Neural cell (in vitro differentiated cells): ENCODE results near the gene IQCM. TPM values are rescaled to one million over a fixed set of nuclear protein-coding genes. Genes with fewer than 3 reads are reported as not detected.

ENCODE experiments used
- H2AFZ ChIP-seq: fragments of 200-600, 300-800 bp; sonication (generic), shearing (Covaris generic); 2 replicates; pipeline ENCODE4 v1.6.0; 2014; ENCODE audit warnings: low read depth, mild to moderate bottlenecking, antibody characterized with exemption, low read length, moderate library complexity
- H3F3A ChIP-seq: fragments of 200-600 bp; shearing (Covaris generic); 2 replicates; pipeline ENCODE4 v1.6.1; 2016; ENCODE audit warnings: mild to moderate bottlenecking, moderate library complexity, mixed read lengths, antibody characterized with exemption, low read length; ENCODE audit not compliant: insufficient read depth, poor library complexity, severe bottlenecking
- H3K27ac ChIP-seq: fragments of 200-600, 300-800 bp; sonication (generic), shearing (Covaris generic); 2 replicates; pipeline ENCODE4 v1.5.1; 2014; ENCODE audit warnings: mild to moderate bottlenecking, low read length, moderate library complexity
- H3K27me3 ChIP-seq: fragments of 300-800, 200-600 bp; sonication (generic), shearing (Covaris generic); 2 replicates; pipeline ENCODE4 v1.6.0; 2014; ENCODE audit warnings: mild to moderate bottlenecking, low read depth, low read length, moderate library complexity; ENCODE audit not compliant: insufficient read depth
- H3K36me3 ChIP-seq: fragments of 300-800, 200-600 bp; sonication (generic), shearing (Covaris generic); 2 replicates; pipeline ENCODE4 v1.5.1; 2014; ENCODE audit warnings: mild to moderate bottlenecking, antibody characterized with exemption, low read length, moderate library complexity; ENCODE audit not compliant: insufficient read depth
- H3K4me2 ChIP-seq: fragments of 300-800, 200-600 bp; sonication (generic), shearing (Covaris generic); 2 replicates; pipeline ENCODE4 v1.6.0; 2014; ENCODE audit warnings: mild to moderate bottlenecking, low read length
- H3K4me3 ChIP-seq: fragments of 300-800, 200-600 bp; sonication (generic), shearing (Covaris generic); 2 replicates; pipeline ENCODE4 v1.5.1; 2014; ENCODE audit warnings: mild to moderate bottlenecking, low read length, moderate library complexity
- H3K79me2 ChIP-seq: fragments of 200-600 bp; shearing (Covaris generic); replicated peaks from 2 replicates; pipeline ENCODE4 v1.6.0; 2014; ENCODE audit warnings: mild to moderate bottlenecking, low read length, moderate library complexity; ENCODE audit not compliant: insufficient read depth
- H3K9ac ChIP-seq: fragments of 300-800, 200-600 bp; sonication (generic), shearing (Covaris generic); 2 replicates; pipeline ENCODE4 v1.6.1; 2016; ENCODE audit warnings: mild to moderate bottlenecking, low read length, mixed read lengths
- H3K9me2 ChIP-seq: fragments of 200-600 bp; shearing (Covaris generic); 2 replicates; pipeline ENCODE4 v1.6.1; 2016; ENCODE audit warnings: mild to moderate bottlenecking, low read length, mixed read lengths; ENCODE audit not compliant: insufficient read depth
- H3K9me3 ChIP-seq: fragments of 200-600, 300-800 bp; sonication (generic), shearing (Covaris generic); 2 replicates; pipeline ENCODE4 v1.6.1; 2016; ENCODE audit warnings: mild to moderate bottlenecking, mixed run types, low read length, moderate library complexity, mixed read lengths
- H4K20me1 ChIP-seq: fragments of 200-600 bp; shearing (Covaris generic); 2 replicates; pipeline ENCODE4 v1.6.1; 2016; ENCODE audit warnings: mild to moderate bottlenecking, mixed run types; ENCODE audit not compliant: insufficient read depth
- EP300 ChIP-seq: fragments of 450-650 bp; conservative IDR thresholded peaks from 2 replicates; pipeline ENCODE4 v1.6.1; 2014; ENCODE audit warnings: antibody characterized with exemption, mild to moderate bottlenecking, moderate library complexity; ENCODE audit not compliant: poor library complexity, severe bottlenecking
- EZH2 ChIP-seq: fragments of 200-600, 300-800 bp; shearing (Covaris generic), sonication (generic); IDR thresholded peaks from 2 replicates; pipeline ENCODE4 v1.6.1; 2014; ENCODE audit warnings: antibody characterized with exemption, low read length, borderline replicate concordance, mild to moderate bottlenecking; ENCODE audit not compliant: insufficient read depth, poor library complexity, severe bottlenecking
- MXI1 ChIP-seq: fragments of 450-650 bp; conservative IDR thresholded peaks from 2 replicates; pipeline ENCODE4 v1.6.1; 2014; ENCODE audit warnings: antibody characterized with exemption, mild to moderate bottlenecking; ENCODE audit not compliant: poor library complexity, severe bottlenecking
- POLR2AphosphoS5 ChIP-seq: IDR thresholded peaks from 2 replicates; pipeline ENCODE4 v1.6.1; 2012
- RAD21 ChIP-seq: fragments of 450-650 bp; conservative IDR thresholded peaks from 2 replicates; pipeline ENCODE4 v1.6.1; 2014; ENCODE audit warnings: antibody characterized with exemption, mild to moderate bottlenecking, moderate library complexity
- SMC3 ChIP-seq: fragments of 450-650 bp; conservative IDR thresholded peaks from 2 replicates; pipeline ENCODE4 v1.6.1; 2014; ENCODE audit warnings: antibody characterized with exemption, mild to moderate bottlenecking, moderate library complexity; ENCODE audit not compliant: poor library complexity
- TAF1 ChIP-seq: IDR thresholded peaks from 2 replicates; pipeline ENCODE4 v1.6.1; 2012; ENCODE audit warnings: low read depth
- polyA plus RNA-seq: library from polyadenylated mRNA; depleted of rRNA; stranded (reverse); fragments of >200 nt; gene quantifications from 2 replicates; pipeline ENCODE4 v1.2.3, GENCODE V29; 2014
- TF ChIP-seq, protein P1 (sequence below): IDR thresholded peaks from 2 replicates; pipeline ENCODE4 v1.6.1; 2012; ENCODE audit warnings: borderline replicate concordance
- TF ChIP-seq, protein P2 (sequence below): fragments of 450-650 bp; IDR thresholded peaks from 2 replicates; pipeline ENCODE4 v1.5.1; 2014; ENCODE audit warnings: antibody characterized with exemption, mild to moderate bottlenecking, moderate library complexity; ENCODE audit not compliant: poor library complexity, severe bottlenecking

The IQCM gene
- polyA plus RNA-seq, 1 donor from 2014 or later: not detected

DNA sequence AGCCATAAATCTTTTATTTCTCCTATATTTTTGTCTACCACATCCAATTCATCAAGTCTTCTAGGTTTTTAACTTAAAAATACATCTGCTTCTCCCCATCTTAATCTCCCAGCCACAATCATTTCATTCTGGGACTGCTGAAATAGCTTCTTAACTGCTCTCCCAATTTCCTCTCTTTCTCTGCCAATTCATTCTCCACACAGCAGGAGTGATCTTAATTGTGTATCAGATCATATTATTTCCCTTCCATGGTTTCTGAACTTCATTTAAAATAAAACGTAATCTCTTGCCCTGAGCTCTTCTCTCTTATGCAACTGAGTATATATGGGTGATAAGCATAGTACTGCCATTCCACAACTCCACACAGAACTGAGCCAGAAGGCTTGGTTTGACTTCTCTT, 69.4 kb downstream of the IQCM start:
- Histone ChIP-seq H3K27me3 (no peaks in the 10 kb centered on the region), H4K20me1 (no peaks in the 10 kb centered on the region), H3K9me2 (no peaks in the 10 kb centered on the region), H3K9ac (no peak overlapping the region), H3F3A (no peaks in the 10 kb centered on the region), H3K9me3 (no peaks in the 10 kb centered on the region), H3K27ac (no peak overlapping the region), H3K4me2 (no peak overlapping the region), H2AFZ (no peak overlapping the region), H3K36me3 (no peaks in the 10 kb centered on the region), H3K4me3 (no peak overlapping the region), H3K79me2 (no peaks in the 10 kb centered on the region)
- TF ChIP-seq, protein P1, sequence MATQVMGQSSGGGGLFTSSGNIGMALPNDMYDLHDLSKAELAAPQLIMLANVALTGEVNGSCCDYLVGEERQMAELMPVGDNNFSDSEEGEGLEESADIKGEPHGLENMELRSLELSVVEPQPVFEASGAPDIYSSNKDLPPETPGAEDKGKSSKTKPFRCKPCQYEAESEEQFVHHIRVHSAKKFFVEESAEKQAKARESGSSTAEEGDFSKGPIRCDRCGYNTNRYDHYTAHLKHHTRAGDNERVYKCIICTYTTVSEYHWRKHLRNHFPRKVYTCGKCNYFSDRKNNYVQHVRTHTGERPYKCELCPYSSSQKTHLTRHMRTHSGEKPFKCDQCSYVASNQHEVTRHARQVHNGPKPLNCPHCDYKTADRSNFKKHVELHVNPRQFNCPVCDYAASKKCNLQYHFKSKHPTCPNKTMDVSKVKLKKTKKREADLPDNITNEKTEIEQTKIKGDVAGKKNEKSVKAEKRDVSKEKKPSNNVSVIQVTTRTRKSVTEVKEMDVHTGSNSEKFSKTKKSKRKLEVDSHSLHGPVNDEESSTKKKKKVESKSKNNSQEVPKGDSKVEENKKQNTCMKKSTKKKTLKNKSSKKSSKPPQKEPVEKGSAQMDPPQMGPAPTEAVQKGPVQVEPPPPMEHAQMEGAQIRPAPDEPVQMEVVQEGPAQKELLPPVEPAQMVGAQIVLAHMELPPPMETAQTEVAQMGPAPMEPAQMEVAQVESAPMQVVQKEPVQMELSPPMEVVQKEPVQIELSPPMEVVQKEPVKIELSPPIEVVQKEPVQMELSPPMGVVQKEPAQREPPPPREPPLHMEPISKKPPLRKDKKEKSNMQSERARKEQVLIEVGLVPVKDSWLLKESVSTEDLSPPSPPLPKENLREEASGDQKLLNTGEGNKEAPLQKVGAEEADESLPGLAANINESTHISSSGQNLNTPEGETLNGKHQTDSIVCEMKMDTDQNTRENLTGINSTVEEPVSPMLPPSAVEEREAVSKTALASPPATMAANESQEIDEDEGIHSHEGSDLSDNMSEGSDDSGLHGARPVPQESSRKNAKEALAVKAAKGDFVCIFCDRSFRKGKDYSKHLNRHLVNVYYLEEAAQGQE: no peak
- TF ChIP-seq RAD21 (no peak), MXI1 (no peak), TAF1 (no peak), POLR2AphosphoS5 (no peak), EP300 (no peak), EZH2 (no peak)
- TF ChIP-seq, protein P2, sequence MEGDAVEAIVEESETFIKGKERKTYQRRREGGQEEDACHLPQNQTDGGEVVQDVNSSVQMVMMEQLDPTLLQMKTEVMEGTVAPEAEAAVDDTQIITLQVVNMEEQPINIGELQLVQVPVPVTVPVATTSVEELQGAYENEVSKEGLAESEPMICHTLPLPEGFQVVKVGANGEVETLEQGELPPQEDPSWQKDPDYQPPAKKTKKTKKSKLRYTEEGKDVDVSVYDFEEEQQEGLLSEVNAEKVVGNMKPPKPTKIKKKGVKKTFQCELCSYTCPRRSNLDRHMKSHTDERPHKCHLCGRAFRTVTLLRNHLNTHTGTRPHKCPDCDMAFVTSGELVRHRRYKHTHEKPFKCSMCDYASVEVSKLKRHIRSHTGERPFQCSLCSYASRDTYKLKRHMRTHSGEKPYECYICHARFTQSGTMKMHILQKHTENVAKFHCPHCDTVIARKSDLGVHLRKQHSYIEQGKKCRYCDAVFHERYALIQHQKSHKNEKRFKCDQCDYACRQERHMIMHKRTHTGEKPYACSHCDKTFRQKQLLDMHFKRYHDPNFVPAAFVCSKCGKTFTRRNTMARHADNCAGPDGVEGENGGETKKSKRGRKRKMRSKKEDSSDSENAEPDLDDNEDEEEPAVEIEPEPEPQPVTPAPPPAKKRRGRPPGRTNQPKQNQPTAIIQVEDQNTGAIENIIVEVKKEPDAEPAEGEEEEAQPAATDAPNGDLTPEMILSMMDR: no peak

DNA sequence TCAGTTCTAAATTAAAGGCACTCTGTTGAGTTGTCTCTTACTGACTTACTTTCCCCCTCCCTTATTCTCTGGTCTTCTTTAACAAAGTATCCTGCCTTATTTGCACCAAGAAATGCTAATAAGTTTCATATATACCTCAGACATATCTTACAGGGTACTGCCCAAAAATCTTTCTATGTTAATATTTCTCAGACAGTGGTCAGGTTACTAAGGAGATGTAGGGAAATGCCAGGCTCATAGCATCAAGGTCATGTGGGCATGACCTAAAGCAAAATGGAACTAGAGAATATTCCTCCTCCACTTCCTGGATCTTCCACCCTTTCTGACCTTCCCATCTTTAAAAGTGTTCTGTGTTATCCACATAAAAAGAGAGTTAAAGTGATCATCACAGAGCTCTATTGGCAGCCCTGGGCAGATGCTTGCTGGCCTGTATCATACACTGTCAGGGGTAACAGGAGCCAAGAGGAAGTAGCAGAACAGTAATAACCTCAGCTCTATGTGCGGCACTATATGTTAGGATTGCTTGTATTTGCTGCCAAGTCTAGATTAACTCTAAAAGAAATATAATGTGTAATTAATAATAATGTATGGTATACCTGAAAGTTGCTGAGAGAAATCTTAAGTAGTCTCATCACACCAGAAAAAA, 74.3 kb downstream of the IQCM start:
- Histone ChIP-seq H3K4me2 (no peak overlapping the region), H4K20me1 (no peaks in the 10 kb centered on the region), H3K27ac (no peak overlapping the region), H3K9me2 (no peaks in the 10 kb centered on the region), H3K79me2 (no peaks in the 10 kb centered on the region), H3F3A (no peaks in the 10 kb centered on the region), H3K9me3 (no peaks in the 10 kb centered on the region), H3K36me3 (no peaks in the 10 kb centered on the region), H3K9ac (no peak overlapping the region), H3K27me3 (no peaks in the 10 kb centered on the region), H2AFZ (no peak overlapping the region), H3K4me3 (no peak overlapping the region)
- TF ChIP-seq TAF1 (no peak), EZH2 (no peak), SMC3 (no peak), EP300 (no peak), MXI1 (no peak), POLR2AphosphoS5 (no peak), RAD21 (no peak)
- TF ChIP-seq, protein P2: no peak
- TF ChIP-seq, protein P1: no peak
